K562 (cell line): ENCODE data around the gene DCUN1D3.

Source experiments
- ELF4 ChIP-seq: fragments of 450-650 bp; formaldehyde crosslinking; IDR thresholded peaks from 2 replicates; pipeline ENCODE4 v1.4.0; 2022; ENCODE audit warnings: missing genetic modification characterization
- EZH2 ChIP-seq: IDR thresholded peaks from 2 replicates; pipeline ENCODE4 v1.6.1; 2012; ENCODE audit warnings: low read depth, mild to moderate bottlenecking, inconsistent platforms, low read length, borderline replicate concordance
- MNT ChIP-seq, 2 experiments: fragments of 450-650 bp; conservative IDR thresholded peaks; 2 replicates each; pipeline ENCODE4 v1.6.1; 2017; ENCODE audit warnings: mild to moderate bottlenecking in 2 of 2, moderate library complexity in 2 of 2
- NR2C2 ChIP-seq, 2 experiments: fragments of 200-800 bp in 1 of 2; sonication (Bioruptor generic) in 1 of 2; sonication (generic) in 1 of 2; formaldehyde crosslinking in 1 of 2; IDR thresholded peaks; 2 replicates each; pipeline versions ENCODE4 v1.6.1 to v1.8.0; 2016 to 2022; ENCODE audit warnings: mild to moderate bottlenecking in 1 of 2, missing compliant biosample characterization in 1 of 2, missing genetic modification characterization in 1 of 2, missing genetic modification reagents in 1 of 2
- PML ChIP-seq: IDR thresholded peaks from 2 replicates; pipeline ENCODE4 v1.6.1; 2012; ENCODE audit warnings: low read length, inconsistent platforms
- SIRT6 ChIP-seq: IDR thresholded peaks from one replicate; pipeline ENCODE4 v1.6.1; 2012; ENCODE audit warnings: low read depth, mild to moderate bottlenecking, control low read depth, inconsistent platforms, low read length, moderate library complexity
- UBTF ChIP-seq, 2 experiments: IDR thresholded peaks; 2 replicates each; pipeline ENCODE4 v1.6.1; 2012; ENCODE audit warnings: improper control_type of control experiment in 2 of 2, low read depth in 2 of 2, low read length in 2 of 2, borderline replicate concordance in 1 of 2
- ZNF12 ChIP-seq: sonication (generic); formaldehyde crosslinking; IDR thresholded peaks from 2 replicates; pipeline ENCODE4 v1.4.0; 2020; ENCODE audit warnings: mild to moderate bottlenecking, missing genetic modification reagents
- ZNF175 ChIP-seq: fragments of 200-800 bp; sonication (Bioruptor generic); IDR thresholded peaks from 2 replicates; pipeline ENCODE4 v1.6.1; 2016; ENCODE audit warnings: low read depth, mild to moderate bottlenecking, missing genetic modification characterization, missing compliant biosample characterization
- ZNF263 ChIP-seq: sonication (generic); formaldehyde crosslinking; IDR thresholded peaks from 2 replicates; pipeline ENCODE4 v1.8.0; 2022; ENCODE audit warnings: mild to moderate bottlenecking, missing genetic modification reagents, borderline replicate concordance
- ZNF407 ChIP-seq: fragments of 450-650 bp; IDR thresholded peaks from 2 replicates; pipeline ENCODE4 v1.6.1; 2016; ENCODE audit warnings: low read depth

- TF ChIP-seq ZNF407 (peak; percentile 74; the same call in 1 of the 2 replicates), UBTF (IDR thresholded peaks at IDR 0.05; ENCODE audit: borderline replicate concordance in 1 of 2, low read depth in 2 of 2, low read length in 2 of 2) (peak; percentile 84 to 85; a peak in 3 of 4 replicates), ZNF12 (CRISPR knock-in tag) (no peak), PML (no peak), EZH2 (no peak), NR2C2 (CRISPR knock-in tag; IDR thresholded peaks at IDR 0.05) (no peak), NR2C2 (tag; IDR thresholded peaks at IDR 0.05) (peak; percentile 91), ZNF263 (0 out of 2 replicates have a peak, but pooled peaks have one; percentile 38), ELF4 (CRISPR knock-in tag) (0 out of 2 replicates have a peak, but pooled peaks have one; percentile 44), ZNF175 (CRISPR knock-in tag) (no peak), MNT (conservative IDR thresholded peaks at IDR 0.05) (peak; percentile 6 to 70; a peak in 2 of 4 replicates), SIRT6 (no peak)
Observed at GRCh38 chr16:20900299-20901067, at the start of gene DCUN1D3, which contains the start of gene LYRM1.
